ENCODE results near the gene STK10. TPM values are rescaled to one million over a fixed set of nuclear protein-coding genes. Genes with fewer than 3 reads are reported as not detected.
A peak's percentile ranks its signal among the peaks of the same experiment; 100 is the strongest.

Gene STK10
- total RNA-seq, 1 donor from 2014 or later = 66.2 TPM

DNA sequence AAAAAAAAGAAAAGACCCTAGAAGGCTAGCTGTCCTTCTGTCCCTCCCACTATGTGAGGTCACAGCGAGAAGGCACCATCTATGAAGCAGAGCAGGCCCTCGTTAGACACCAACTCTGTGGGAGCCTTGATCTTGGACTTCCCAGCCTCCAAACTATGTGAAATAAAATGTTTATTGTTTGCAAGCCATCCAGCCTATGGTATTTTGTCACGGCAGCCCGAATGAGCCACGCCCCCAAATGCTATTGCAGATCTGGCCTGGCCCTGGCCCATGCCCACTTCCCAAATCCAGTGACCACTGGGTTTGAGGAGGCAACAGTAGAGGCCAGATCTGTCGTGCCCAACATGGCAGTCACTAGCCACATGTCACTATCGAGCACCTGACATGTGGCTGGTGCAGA is 10.8 kb downstream of the STK10 start:
- TF ChIP-seq, protein P1, sequence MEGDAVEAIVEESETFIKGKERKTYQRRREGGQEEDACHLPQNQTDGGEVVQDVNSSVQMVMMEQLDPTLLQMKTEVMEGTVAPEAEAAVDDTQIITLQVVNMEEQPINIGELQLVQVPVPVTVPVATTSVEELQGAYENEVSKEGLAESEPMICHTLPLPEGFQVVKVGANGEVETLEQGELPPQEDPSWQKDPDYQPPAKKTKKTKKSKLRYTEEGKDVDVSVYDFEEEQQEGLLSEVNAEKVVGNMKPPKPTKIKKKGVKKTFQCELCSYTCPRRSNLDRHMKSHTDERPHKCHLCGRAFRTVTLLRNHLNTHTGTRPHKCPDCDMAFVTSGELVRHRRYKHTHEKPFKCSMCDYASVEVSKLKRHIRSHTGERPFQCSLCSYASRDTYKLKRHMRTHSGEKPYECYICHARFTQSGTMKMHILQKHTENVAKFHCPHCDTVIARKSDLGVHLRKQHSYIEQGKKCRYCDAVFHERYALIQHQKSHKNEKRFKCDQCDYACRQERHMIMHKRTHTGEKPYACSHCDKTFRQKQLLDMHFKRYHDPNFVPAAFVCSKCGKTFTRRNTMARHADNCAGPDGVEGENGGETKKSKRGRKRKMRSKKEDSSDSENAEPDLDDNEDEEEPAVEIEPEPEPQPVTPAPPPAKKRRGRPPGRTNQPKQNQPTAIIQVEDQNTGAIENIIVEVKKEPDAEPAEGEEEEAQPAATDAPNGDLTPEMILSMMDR (IDR thresholded peaks at IDR 0.05) = no peak
- Mint-ChIP-seq H3K4me3 (ENCODE audit: unreplicated experiment) (no peak overlapping the region), H3K4me1 (ENCODE audit: unreplicated experiment) (peaks cover 72% of the 10 kb centered on the region), H3K36me3 (ENCODE audit: unreplicated experiment) (peaks cover 2% of the 10 kb centered on the region), H3K27ac (ENCODE audit: unreplicated experiment) (no peak overlapping the region), H3K9me3 (ENCODE audit: unreplicated experiment) (no peaks in the 10 kb centered on the region), H3K27me3 (ENCODE audit: unreplicated experiment) (no peaks in the 10 kb centered on the region)
- no peak for DNase-seq (ENCODE audit: extremely low spot score, unreplicated experiment)

DNA sequence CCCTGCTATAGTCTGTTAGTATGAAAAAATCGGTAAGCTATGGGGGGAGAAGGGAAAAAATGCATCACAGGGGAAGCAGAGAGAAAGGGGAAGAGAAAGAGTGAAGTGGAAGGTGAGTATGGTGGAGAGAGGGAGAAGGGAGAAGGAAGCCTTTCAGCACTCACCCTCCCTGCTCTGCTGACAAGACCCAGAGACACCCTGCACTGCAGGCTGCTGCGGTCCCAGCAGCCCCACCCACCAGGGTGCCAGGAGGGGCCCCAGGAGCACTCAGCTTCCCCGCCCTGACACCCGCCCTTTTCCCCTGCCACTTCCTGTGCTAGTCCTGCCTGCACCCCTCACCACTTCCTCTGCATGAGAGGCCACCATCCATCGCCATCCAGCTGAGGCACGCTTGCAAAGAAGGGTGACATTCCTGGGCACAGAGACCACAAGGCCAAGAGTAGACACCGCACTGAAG is 12.7 kb downstream of the STK10 start:
- Mint-ChIP-seq H3K4me1 (ENCODE audit: unreplicated experiment) (peaks cover 64% of the 10 kb centered on the region), H3K27me3 (ENCODE audit: unreplicated experiment) (no peaks in the 10 kb centered on the region), H3K36me3 (ENCODE audit: unreplicated experiment) (no peaks in the 10 kb centered on the region), H3K4me3 (ENCODE audit: unreplicated experiment) (no peak overlapping the region), H3K9me3 (ENCODE audit: unreplicated experiment) (no peaks in the 10 kb centered on the region), H3K27ac (ENCODE audit: unreplicated experiment) (peak overlapping the region; percentile 79)
- TF ChIP-seq, protein P1 (IDR thresholded peaks at IDR 0.05) = no peak
- no peak for DNase-seq (ENCODE audit: extremely low spot score, unreplicated experiment)

DNA sequence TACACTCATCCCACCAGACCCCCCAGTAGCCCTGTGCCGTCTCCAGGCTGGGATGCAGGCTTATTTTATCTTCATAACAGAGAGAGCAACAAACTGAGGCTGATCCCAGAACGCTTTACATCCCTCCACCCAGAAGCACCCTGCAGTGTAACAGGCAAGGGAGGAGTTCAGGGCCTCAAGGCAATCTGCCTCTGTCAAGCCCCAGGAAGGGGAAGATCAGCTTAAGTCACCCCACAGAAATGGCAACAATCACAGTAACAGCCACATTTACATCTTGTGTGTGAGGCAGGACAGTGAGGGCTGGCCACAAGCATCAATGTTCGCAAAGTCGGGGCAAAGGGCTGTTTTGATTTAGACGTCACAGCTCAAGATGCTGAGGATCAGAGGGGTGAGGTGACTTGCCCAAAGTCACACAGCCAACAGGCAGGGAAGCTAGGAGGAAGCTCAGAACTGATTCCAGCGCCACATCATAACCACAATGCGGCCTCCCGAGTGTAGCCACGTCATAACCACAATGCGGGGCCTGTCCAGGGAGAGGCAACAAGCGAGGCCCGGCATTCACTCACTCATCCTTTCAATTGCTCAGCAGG is 14.4 kb downstream of the STK10 start:
- H3K4me1 Mint-ChIP-seq (ENCODE audit: unreplicated experiment) = peaks cover 60% of the 10 kb centered on the region
- no peaks in the 10 kb centered on the region for H3K9me3 Mint-ChIP-seq (ENCODE audit: unreplicated experiment)
- TF ChIP-seq, protein P1 (IDR thresholded peaks at IDR 0.05) = no peak
- H3K4me3 Mint-ChIP-seq (ENCODE audit: unreplicated experiment) = peak overlapping the region; percentile 26
- H3K36me3 Mint-ChIP-seq (ENCODE audit: unreplicated experiment) = no peaks in the 10 kb centered on the region
- DNase-seq (ENCODE audit: extremely low spot score, unreplicated experiment) = no peak
- no peaks in the 10 kb centered on the region for H3K27me3 Mint-ChIP-seq (ENCODE audit: unreplicated experiment)
- H3K27ac Mint-ChIP-seq (ENCODE audit: unreplicated experiment) = peak overlapping the region; percentile 79

DNA sequence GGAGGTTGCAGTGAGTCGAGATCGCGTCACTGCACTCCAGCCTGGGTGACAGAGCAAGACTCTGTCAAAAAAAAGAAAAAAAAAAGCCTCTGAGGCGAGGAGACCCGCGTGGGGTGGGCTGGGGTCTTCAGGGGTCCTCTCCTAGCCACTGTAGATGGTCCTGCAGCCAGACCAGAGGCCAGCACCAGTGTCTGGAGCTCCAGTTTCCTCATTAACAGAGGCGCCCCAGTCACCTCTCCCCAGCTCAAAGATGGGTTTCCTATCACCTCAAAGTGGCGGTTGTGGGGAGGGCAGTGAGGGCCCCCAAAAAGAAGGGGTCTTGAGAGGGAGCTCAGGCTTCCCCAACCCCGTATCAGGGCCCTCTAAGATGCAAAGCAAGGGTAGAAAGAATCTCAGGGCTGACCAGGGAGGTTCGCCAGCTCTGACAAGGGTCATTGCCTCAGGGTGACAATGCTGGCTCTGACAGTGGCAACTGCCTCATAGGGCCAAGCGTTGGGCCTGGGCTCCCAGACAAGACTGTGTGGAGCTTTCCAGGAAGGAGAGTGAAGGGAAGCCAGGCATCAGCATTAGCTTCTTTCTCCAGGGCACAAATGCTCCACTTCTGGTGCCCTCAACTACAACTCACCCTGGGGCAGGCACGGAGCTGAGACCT is 15.0 kb downstream of the STK10 start:
- Mint-ChIP-seq H3K9me3 (ENCODE audit: unreplicated experiment) (no peaks in the 10 kb centered on the region), H3K36me3 (ENCODE audit: unreplicated experiment) (no peaks in the 10 kb centered on the region), H3K4me3 (ENCODE audit: unreplicated experiment) (peak overlapping the region; percentile 26), H3K27ac (ENCODE audit: unreplicated experiment) (peak overlapping the region; percentile 79), H3K27me3 (ENCODE audit: unreplicated experiment) (no peaks in the 10 kb centered on the region), H3K4me1 (ENCODE audit: unreplicated experiment) (peaks cover 61% of the 10 kb centered on the region)
- no peak for DNase-seq (ENCODE audit: extremely low spot score, unreplicated experiment)
- TF ChIP-seq, protein P1 (IDR thresholded peaks at IDR 0.05) = no peak

DNA sequence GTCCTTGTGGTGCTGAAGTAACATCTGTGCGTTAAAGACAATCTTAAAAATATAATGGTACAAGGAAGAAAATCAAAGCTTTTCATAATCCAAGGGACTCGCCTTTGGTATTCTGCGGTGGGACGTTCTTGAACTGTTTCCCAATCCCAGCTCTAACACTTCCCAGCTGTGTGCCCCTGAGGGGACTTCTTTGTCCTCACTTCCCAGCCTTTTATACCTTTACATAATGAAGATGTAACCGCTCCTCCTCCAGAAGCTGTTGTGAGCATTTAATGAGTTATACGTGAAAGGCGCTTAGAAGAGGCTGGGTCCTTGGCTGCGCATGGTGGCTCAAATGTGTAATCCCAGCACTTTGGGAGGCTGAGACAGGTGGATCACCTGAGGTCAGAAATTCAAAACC is 16.9 kb downstream of the STK10 start:
- H3K36me3 Mint-ChIP-seq (ENCODE audit: unreplicated experiment) = no peaks in the 10 kb centered on the region
- DNase-seq (ENCODE audit: extremely low spot score, unreplicated experiment) = no peak
- no peak overlapping the region for H3K27ac Mint-ChIP-seq (ENCODE audit: unreplicated experiment)
- no peaks in the 10 kb centered on the region for H3K9me3 Mint-ChIP-seq (ENCODE audit: unreplicated experiment)
- no peaks in the 10 kb centered on the region for H3K27me3 Mint-ChIP-seq (ENCODE audit: unreplicated experiment)
- H3K4me3 Mint-ChIP-seq (ENCODE audit: unreplicated experiment) = no peak overlapping the region
- TF ChIP-seq, protein P1 (IDR thresholded peaks at IDR 0.05) = no peak
- H3K4me1 Mint-ChIP-seq (ENCODE audit: unreplicated experiment) = peaks cover 73% of the 10 kb centered on the region
